OCI-LY3 (cell line): ENCODE data around the gene SAE1.

Experiments used
- CTCF ChIP-seq: fragments of 200-600, 300-600 bp; sonication (generic); IDR thresholded peaks from 2 replicates; pipeline ENCODE4 v1.5.1; 2014; ENCODE audit warnings: antibody characterized with exemption, low read length, low read depth
- EZH2phosphoT487 ChIP-seq: fragments of 200-600 bp; shearing (Covaris generic); IDR thresholded peaks from 2 replicates; pipeline ENCODE4 v1.6.1; 2018; ENCODE audit warnings: antibody characterized with exemption, mixed run types, low read depth

GRCh38 chr19:47183601-47184000 is 53.0 kb downstream of the SAE1 start:
- TF ChIP-seq EZH2phosphoT487 (no peak), CTCF (no peak)
